Activated CD8-positive, alpha-beta memory T cell treated with anti-CD3 and anti-CD28 coated beads for 36 hours (primary cell): ENCODE data around the gene CEP290. TPM values are rescaled to one million over a fixed set of nuclear protein-coding genes. Genes with fewer than 3 reads are reported as not detected.

Experiments
- CTCF ChIA-PET: fragments of 350-600 bp; sonication (Branson Sonifier 250); formaldehyde crosslinking; loops from one replicate; lab custom pipeline; 2021; ENCODE audit warnings: antibody characterized with exemption; lab: Charles Lee
- POLR2A ChIA-PET: fragments of 350-600 bp; sonication (Branson Sonifier 250); formaldehyde crosslinking; loops from one replicate; lab custom pipeline; 2021; ENCODE audit warnings: antibody characterized with exemption; lab: Charles Lee
- total RNA-seq, 2 experiments: library from RNA; stranded (reverse); gene quantifications; one replicate each; pipeline ENCODE4 v1.2.3, GENCODE V29; 2021

CEP290 gene
- 10 to 100 TPM; 16.5 to 17.3 TPM for total RNA-seq

GRCh38 chr12:88141774-88142609 is at the start of gene CEP290, which contains the start of gene TMTC3:
Gene CEP290 (minus strand): TSS chr12:88142088. CDS start chr12:88141307, 781 bp downstream.
Gene TMTC3 (plus strand): TSS chr12:88142307. CDS start chr12:88148316, 6,009 bp downstream.
- CTCF ChIA-PET: interaction anchor here (1.6 kb wide), 1 partner anchor 877 kb away, joined by 3 read pairs; no protein-coding TSS in a partner anchor
- POLR2A ChIA-PET: interaction anchor here (0.9 kb wide), 1 partner anchor 79 kb away, joined by 3 read pairs; no protein-coding TSS in a partner anchor

DNA sequence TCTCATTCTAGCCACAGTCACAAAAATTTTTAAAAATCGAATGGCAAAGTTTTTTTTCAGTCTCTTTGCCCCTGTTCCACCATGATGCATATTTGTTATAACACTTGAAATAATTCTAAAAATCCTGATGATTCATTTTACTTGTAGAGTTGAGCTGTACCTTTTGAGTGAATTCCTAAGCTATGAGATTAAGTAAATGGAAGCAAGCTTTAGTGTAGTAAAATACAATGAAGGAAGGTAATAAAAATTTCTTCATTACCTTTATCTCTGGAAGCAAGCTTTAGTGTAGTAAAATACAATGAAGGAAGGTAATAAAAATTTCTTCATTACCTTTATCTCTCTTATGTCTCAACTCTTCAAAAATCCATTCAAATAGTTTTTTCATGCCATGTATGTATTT is 46.3 kb upstream of the CEP290 start:
- CTCF ChIA-PET: no interaction called here
- POLR2A ChIA-PET: no interaction called here

DNA sequence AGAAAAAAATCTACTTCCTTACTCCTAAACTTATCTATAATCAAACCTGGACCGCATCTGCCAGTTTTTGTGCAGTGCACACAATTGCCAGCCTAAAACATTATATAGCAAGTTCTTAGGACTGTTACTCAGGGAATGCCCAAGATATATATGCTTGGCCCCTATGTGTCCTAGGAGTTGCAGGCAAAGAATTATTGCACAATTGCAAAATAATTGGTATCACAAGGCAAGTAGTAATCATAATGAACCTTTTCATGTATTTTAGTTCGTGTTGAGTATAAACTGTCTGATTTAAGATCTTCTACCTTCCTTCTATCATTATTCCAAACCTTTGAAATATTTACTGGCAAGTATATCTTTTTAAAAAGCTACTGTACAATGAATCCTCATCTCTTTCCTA is 45.7 kb upstream of the CEP290 start:
- POLR2A ChIA-PET: no interaction called here
- CTCF ChIA-PET: no interaction called here

GRCh38 chr12:88185988-88186387 is 44.1 kb upstream of the CEP290 start:
- CTCF ChIA-PET: no interaction called here

DNA sequence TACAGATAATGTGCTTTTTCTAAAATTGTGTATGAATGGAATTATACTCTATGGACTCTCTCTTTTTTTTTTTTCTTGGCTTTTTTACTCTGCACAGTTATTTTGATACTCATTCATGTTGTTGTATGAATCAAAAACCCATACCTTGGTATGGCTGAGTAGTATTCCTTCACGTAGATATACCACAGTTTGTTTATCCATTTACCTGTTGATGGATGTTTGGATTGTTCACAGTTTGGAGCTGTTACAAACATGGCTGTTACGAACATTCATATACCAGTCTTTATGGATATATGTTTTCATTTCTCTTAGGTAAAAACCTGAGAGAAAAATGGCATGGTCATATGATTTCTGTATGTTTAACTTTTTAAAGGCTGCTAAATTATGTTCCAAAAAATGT is 43.4 kb upstream of the CEP290 start:
- POLR2A ChIA-PET: no interaction called here
- CTCF ChIA-PET: no interaction called here

More at GRCh38 chr12:88185988-88186387, 44.1 kb upstream of the CEP290 start:
- POLR2A ChIA-PET: no interaction called here

DNA sequence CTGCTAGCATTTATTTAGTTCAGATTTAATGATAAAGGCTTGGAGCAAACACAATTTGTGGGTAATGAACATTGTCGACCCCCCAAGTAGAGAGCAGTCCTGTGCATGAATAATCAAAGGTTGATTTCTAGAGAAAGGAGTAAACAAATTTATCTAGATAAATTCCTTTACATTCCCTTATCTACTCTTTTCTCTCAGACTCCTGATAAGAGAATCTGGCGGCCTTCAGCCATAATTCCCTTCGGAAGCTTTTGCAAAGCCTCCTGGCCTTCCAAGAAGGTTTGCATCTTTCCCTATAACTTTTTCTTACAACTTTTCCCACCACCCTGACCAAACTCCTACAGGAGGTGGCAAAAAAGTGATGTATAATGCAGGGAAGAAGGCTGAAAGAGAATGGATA is 42.3 kb upstream of the CEP290 start:
- POLR2A ChIA-PET: no interaction called here
- CTCF ChIA-PET: no interaction called here

- CTCF ChIA-PET: no interaction called here
- POLR2A ChIA-PET: no interaction called here
Measured at GRCh38 chr12:88182416-88182815, 40.5 kb upstream of the CEP290 start.

DNA sequence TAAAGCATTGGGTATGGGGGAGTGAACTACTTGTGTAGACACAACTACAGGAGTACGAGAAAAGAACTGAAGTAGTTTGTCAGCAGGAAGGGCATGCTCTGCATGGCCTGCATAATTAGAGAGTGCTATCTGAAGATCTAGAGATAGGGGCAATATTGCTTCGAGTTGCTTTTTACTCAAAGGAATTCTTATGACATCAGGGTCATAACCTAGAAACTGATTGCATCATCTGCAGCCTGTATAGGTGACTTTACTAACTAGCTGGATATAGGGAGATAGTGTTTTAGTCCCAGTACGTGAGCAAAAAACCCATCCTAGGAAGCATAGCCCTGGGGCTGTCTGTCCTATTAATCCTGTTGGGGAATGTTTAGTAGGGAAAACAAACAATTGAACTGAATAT is 40.0 kb upstream of the CEP290 start:
- CTCF ChIA-PET: interaction anchor here (0.5 kb wide), 1 partner anchor 23 kb away, joined by 3 read pairs; no protein-coding TSS in a partner anchor
- POLR2A ChIA-PET: no interaction called here

- CTCF ChIA-PET: no interaction called here
- POLR2A ChIA-PET: no interaction called here
Measured at GRCh38 chr12:88179436-88180014, 37.6 kb upstream of the CEP290 start.

DNA sequence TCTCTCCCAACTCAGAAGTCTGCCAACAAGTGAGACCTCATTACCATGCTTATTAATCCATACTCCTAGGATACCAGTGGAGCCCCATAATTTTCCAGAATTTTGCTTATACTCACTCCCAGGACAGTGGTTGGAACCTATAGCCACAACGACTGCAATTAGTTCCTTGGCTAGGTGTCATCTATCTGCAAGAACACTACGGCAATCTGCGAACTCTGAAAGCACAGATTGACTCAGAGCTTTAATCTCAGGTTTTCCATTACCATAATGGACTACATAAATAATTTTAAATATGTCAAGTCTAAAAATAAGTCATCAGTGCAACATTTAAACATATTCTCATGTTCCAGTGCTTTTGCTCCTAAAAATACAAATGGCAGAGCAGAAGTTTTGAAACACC is 33.7 kb upstream of the CEP290 start:
- POLR2A ChIA-PET: no interaction called here
- CTCF ChIA-PET: no interaction called here

GRCh38 chr12:88172844-88173407 is 31.0 kb upstream of the CEP290 start:
- ChIA-PET POLR2A (no interaction called here), CTCF (no interaction called here)

GRCh38 chr12:88167384-88167783 is 25.5 kb upstream of the CEP290 start:
- CTCF ChIA-PET: no interaction called here
- POLR2A ChIA-PET: no interaction called here

DNA sequence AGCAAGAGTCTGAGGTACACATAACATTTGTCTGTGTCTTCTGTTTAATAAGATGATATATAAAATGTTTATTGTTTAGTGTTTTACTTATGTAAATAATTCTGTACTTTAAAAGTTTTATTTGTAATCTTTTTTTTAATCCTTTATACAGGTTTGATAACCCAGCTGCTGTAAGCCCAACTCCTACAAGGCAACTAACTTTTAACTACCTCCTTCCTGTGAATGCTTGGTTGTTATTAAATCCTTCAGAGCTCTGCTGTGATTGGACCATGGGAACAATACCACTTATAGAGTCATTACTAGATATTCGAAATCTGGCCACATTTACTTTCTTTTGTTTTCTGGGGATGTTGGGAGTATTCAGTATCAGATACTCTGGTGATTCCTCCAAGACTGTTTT is 24.3 kb upstream of the CEP290 start:
- POLR2A ChIA-PET: no interaction called here
- CTCF ChIA-PET: no interaction called here

- POLR2A ChIA-PET: no interaction called here
- CTCF ChIA-PET: no interaction called here
Measured at GRCh38 chr12:88163371-88163770, 21.5 kb upstream of the CEP290 start.

DNA sequence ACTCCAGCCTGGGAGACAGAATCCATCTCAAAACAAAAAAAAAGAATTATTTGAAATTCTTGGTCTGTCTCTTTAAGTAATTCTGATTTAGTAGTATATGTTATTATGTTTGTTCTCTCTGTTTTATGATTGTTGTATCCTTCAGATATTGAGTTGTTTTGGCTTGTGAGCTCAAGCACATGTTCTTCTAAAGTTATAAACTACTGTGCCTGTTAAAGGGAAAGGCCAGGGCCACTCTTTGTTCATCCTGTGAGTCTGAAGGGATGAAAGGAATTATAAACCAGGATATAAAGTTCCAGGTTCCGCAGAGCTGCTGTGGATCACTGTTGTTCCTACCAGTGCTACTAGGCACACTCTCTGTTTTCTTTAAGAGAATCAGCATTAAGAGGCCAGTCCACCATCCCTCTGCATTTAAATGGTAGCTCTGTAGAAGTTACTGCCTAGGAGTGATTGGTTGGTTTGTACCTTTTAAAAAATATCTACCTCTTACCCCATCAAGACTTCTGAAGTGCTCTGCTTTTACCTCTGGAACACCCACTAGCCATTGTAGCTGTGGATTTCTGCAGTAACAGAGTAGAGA is 14.3 kb upstream of the CEP290 start:
- CTCF ChIA-PET: no interaction called here
- POLR2A ChIA-PET: no interaction called here

DNA sequence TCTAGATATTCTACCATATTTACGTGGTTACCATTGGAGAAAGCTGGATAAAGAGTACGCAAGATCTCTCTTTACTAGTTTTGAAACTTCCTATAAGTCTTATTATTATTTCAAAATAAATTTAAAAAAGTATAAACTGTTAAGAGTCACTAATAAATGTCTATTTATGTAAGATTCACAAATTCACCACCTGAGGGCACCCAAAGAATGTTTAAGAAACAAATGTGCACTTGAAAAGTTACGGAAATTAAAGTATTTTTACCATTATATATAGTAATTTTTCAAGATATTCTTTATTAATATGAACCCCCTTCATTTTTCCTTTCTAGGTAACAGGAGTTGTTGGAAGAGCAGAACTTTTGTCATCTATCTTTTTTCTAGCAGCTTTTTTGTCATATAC is 12.1 kb upstream of the CEP290 start:
- CTCF ChIA-PET: no interaction called here
- POLR2A ChIA-PET: no interaction called here

DNA sequence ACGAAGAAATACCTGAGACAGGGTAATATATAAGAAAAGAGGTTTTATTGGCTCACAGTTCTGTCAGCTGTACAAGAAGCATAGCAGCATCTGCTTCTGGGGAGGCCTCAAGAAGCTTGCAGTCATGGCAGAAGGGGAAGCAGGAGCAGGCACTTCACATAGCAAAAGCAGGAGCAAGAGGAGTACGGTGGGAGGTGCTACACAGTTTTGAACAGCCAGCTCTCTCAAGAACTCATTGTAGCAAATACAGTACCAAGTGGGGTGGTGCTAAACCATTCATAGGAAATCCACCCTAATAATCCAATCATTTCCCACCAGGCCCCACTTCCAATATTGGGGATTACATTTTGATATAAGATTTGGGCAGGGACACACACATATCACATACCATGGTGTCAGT is 8.2 kb upstream of the CEP290 start:
- ChIA-PET CTCF (no interaction called here), POLR2A (no interaction called here)

GRCh38 chr12:88145567-88146505 is 3.9 kb upstream of the CEP290 start:
- ChIA-PET POLR2A (no interaction called here), CTCF (no interaction called here)
